Activated naive CD4-positive, alpha-beta T cell treated with anti-CD3 and anti-CD28 coated beads, Interleukin-2, amount 50 U/mL, for 24 hours (primary cell): ENCODE results near the gene METTL16.

Source experiments
- H3K27ac Mint-ChIP-seq: one replicate; pipeline ENCODE4 v1.8.0; 2021; ENCODE audit warnings: mild to moderate bottlenecking, mixed read lengths
- H3K27me3 Mint-ChIP-seq: one replicate; pipeline ENCODE4 v1.8.0; 2021; ENCODE audit warnings: mixed read lengths
- H3K36me3 Mint-ChIP-seq: one replicate; pipeline ENCODE4 v1.8.0; 2021; ENCODE audit warnings: mixed read lengths
- H3K4me1 Mint-ChIP-seq: one replicate; pipeline ENCODE4 v1.8.0; 2021; ENCODE audit warnings: mixed read lengths
- H3K4me3 Mint-ChIP-seq: one replicate; pipeline ENCODE4 v1.8.0; 2021; ENCODE audit warnings: mild to moderate bottlenecking, mixed read lengths
- H3K9me3 Mint-ChIP-seq: one replicate; pipeline ENCODE4 v1.8.0; 2021; ENCODE audit warnings: mixed read lengths

Gene METTL16

GRCh38 chr17:2416010-2416734 is 95.5 kb downstream of the METTL16 start:
- Mint-ChIP-seq H3K4me1 (peaks cover 8% of the 10 kb centered on the region), H3K27ac (no peak overlapping the region), H3K4me3 (no peak overlapping the region), H3K9me3 (no peaks in the 10 kb centered on the region), H3K36me3 (peaks cover 6% of the 10 kb centered on the region), H3K27me3 (no peaks in the 10 kb centered on the region)

GRCh38 chr17:2415081-2415480 is 96.6 kb downstream of the METTL16 start:
- peaks cover 4% of the 10 kb centered on the region for H3K36me3 Mint-ChIP-seq
- H3K4me1 Mint-ChIP-seq: peaks cover 8% of the 10 kb centered on the region
- H3K4me3 Mint-ChIP-seq: no peak overlapping the region
- H3K9me3 Mint-ChIP-seq: no peaks in the 10 kb centered on the region
- no peaks in the 10 kb centered on the region for H3K27me3 Mint-ChIP-seq
- H3K27ac Mint-ChIP-seq: no peak overlapping the region

GRCh38 chr17:2414446-2415064 is 97.1 kb downstream of the METTL16 start:
- Mint-ChIP-seq H3K27ac (no peak overlapping the region), H3K36me3 (peaks cover 4% of the 10 kb centered on the region), H3K27me3 (no peaks in the 10 kb centered on the region), H3K4me3 (no peak overlapping the region), H3K4me1 (peaks cover 8% of the 10 kb centered on the region), H3K9me3 (no peaks in the 10 kb centered on the region)

- no peaks in the 10 kb centered on the region for H3K9me3 Mint-ChIP-seq
- H3K4me3 Mint-ChIP-seq: no peak overlapping the region
- H3K27me3 Mint-ChIP-seq: no peaks in the 10 kb centered on the region
- H3K4me1 Mint-ChIP-seq: peaks cover 8% of the 10 kb centered on the region
- H3K36me3 Mint-ChIP-seq: peaks cover 4% of the 10 kb centered on the region
- H3K27ac Mint-ChIP-seq: no peak overlapping the region
These were observed 99.1 kb downstream of the METTL16 start for GRCh38 chr17:2412561-2413021.

DNA sequence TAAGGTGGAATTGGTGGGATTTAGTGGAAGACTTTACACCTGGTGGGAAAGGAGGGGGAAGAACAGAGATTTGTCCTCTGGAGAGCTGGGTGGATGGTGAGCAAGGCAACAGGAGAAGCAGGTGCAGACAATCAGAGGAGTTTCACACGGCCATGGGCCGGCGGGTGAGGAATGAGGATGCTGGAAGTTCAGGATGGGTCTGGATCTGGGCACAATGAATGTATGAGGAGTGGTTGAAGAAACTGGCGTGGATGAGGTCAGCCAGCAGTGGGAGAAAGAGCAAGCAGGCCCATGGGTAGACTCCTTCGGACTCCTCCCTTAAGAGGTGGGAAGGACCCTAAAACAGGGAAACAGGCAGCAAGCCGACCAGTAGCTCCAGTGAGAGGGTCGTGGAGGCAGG is 100.7 kb downstream of the METTL16 start:
- Mint-ChIP-seq H3K27me3 (no peaks in the 10 kb centered on the region), H3K9me3 (no peaks in the 10 kb centered on the region), H3K4me1 (peaks cover 2% of the 10 kb centered on the region), H3K27ac (no peak overlapping the region), H3K36me3 (peaks cover 4% of the 10 kb centered on the region), H3K4me3 (no peak overlapping the region)

DNA sequence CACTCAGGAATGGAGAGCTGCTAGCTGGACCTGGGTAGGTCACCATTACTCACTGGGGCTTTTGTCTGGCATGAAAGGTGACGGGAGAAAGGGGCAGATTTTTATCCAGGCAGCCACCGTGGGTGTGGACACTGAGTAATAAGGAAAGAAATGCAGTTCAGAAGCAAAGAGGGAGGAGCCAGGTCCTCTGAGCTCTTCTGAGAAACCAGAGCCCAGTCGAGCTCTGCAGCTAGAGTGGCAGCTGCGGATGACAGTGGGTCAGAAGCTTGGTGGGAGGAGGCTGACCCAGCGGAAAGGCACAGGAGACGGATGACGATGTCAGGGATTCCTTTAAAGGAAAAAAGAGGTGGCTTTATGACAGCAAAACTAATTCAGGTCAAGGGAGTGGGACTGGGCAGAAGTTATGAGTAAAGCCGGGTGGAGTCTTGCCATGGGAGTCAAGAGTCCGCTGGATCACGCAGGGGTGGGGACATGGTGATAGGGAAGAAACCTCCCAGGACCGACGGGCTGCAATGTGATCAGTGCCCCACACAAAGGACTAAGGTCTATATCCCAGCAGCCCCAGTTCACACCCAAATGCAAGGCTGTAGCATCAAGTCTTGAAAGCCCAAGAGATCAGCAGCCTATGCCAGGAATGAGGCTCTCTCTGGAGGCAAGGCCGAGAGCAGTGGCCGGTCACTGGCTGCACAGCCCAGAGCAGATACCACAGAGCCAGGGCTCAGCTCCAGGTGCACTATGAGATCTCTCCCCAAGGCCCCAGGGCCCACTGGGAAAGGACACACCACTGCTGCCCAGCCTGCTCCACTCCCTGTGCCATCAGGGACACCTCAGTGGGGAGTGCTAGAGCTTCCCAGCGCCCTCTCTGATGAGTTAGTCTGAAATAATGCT is 104.5 kb downstream of the METTL16 start:
- Mint-ChIP-seq H3K36me3 (no peaks in the 10 kb centered on the region), H3K4me1 (peaks cover 17% of the 10 kb centered on the region), H3K4me3 (no peak overlapping the region), H3K27me3 (no peaks in the 10 kb centered on the region), H3K9me3 (no peaks in the 10 kb centered on the region), H3K27ac (peak overlapping the region; percentile 23)

DNA sequence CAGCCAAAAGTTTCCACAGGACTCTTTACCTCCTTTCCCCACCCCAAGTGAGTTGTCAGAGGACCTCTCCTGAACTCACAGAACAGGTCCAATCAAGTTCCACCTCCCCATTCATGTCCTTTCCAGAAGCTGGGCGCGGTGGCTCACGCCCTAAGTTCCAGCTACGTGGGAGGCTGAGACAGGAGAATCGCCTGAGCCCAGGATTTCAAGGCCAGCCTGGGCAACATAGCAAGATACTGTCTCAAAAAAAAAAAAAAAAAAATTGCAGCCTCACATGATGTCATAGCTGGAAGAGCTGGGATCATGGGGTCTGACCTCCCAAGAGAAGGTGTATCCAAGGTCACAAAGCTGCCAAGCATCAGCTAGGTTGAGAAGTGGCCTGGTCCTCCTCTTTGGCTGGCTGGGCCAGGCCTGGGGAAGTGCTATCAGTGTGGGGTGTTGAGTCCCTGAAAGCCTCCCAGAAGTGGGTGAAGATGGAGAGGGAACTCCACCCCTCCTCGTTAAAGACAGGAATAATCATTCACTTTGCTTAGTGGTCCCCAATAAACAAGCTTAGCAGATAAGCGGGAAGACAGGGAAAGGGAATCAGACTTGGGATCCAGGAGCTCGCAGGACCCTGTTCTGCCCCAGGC is 105.3 kb downstream of the METTL16 start:
- Mint-ChIP-seq H3K27ac (peak overlapping the region; percentile 23), H3K36me3 (no peaks in the 10 kb centered on the region), H3K27me3 (no peaks in the 10 kb centered on the region)

GRCh38 chr17:2405247-2405926 is 106.3 kb downstream of the METTL16 start:
- Mint-ChIP-seq H3K4me1 (peaks cover 21% of the 10 kb centered on the region), H3K9me3 (no peaks in the 10 kb centered on the region), H3K36me3 (no peaks in the 10 kb centered on the region), H3K27me3 (no peaks in the 10 kb centered on the region), H3K27ac (no peak overlapping the region), H3K4me3 (no peak overlapping the region)

More for the DNA sequence above, 105.3 kb downstream of the METTL16 start:
- H3K4me3 Mint-ChIP-seq: no peak overlapping the region
- peaks cover 21% of the 10 kb centered on the region for H3K4me1 Mint-ChIP-seq
- no peaks in the 10 kb centered on the region for H3K9me3 Mint-ChIP-seq

DNA sequence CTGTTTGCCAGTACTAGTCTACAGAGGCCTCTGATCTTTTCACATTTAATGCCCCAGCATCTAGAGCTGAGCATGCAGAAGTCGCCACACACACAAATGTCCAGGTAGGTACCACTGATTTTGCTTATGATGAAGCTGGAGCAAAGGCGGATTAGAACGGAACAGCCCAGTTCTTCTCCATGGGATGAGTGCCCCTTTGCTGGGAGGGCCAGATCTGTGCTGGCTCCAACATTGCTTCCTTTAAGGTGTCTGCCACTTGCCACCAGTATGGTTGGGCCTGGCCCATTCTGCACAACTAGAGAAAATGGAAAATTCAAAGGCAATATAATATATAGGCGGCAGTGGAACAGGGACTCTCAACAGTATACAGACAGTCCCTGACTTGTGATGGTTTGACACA is 108.6 kb downstream of the METTL16 start:
- no peaks in the 10 kb centered on the region for H3K36me3 Mint-ChIP-seq
- H3K27me3 Mint-ChIP-seq: no peaks in the 10 kb centered on the region
- no peak overlapping the region for H3K27ac Mint-ChIP-seq
- no peaks in the 10 kb centered on the region for H3K9me3 Mint-ChIP-seq
- H3K4me3 Mint-ChIP-seq: peak overlapping the region; percentile 4
- H3K4me1 Mint-ChIP-seq: peaks cover 35% of the 10 kb centered on the region

DNA sequence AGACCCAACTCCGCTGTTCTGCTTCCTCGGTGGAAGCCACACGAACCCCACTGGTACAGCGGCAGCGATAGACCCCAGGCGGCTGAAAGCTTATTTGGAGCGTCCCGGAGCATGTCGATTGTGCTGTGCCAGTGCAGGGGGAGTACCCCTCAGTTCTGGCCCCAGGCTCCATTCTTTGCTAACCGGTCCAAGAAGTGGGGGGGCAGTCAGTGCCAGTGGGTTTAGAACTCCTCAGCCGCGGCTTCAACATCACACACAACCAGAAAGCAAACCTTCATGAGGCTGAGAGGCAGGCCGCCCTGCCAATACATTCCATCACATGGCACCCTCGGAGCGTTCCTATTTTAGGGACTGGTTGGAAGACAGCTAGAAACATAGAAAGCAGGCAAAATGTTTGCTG is 109.1 kb downstream of the METTL16 start:
- Mint-ChIP-seq H3K4me3 (peak overlapping the region; percentile 78), H3K27me3 (no peaks in the 10 kb centered on the region), H3K27ac (peak overlapping the region; percentile 77), H3K36me3 (no peaks in the 10 kb centered on the region), H3K9me3 (no peaks in the 10 kb centered on the region), H3K4me1 (peaks cover 40% of the 10 kb centered on the region)

- H3K36me3 Mint-ChIP-seq: no peaks in the 10 kb centered on the region
- H3K27ac Mint-ChIP-seq: peak overlapping the region; percentile 99
- H3K9me3 Mint-ChIP-seq: no peaks in the 10 kb centered on the region
- H3K4me1 Mint-ChIP-seq: peaks cover 46% of the 10 kb centered on the region
- H3K27me3 Mint-ChIP-seq: no peaks in the 10 kb centered on the region
- H3K4me3 Mint-ChIP-seq: peak overlapping the region; percentile 96
These were observed 110.1 kb downstream of the METTL16 start for GRCh38 chr17:2401426-2402221.

GRCh38 chr17:2400877-2401425 is 110.7 kb downstream of the METTL16 start, which contains the start of gene MNT:
Gene MNT, minus strand, starts transcription at chr17:2401060. Its CDS starts 348 bp downstream, at chr17:2400712.
- H3K27me3 Mint-ChIP-seq: no peaks in the 10 kb centered on the region
- peaks cover 51% of the 10 kb centered on the region for H3K4me1 Mint-ChIP-seq
- H3K9me3 Mint-ChIP-seq: no peaks in the 10 kb centered on the region
- peak within 1 kb of the TSS; percentile 99 for H3K27ac Mint-ChIP-seq
- peak within 1 kb of the TSS; percentile 97 for H3K4me3 Mint-ChIP-seq
- H3K36me3 Mint-ChIP-seq: no peaks in the 10 kb centered on the region

- Mint-ChIP-seq H3K9me3 (no peaks in the 10 kb centered on the region), H3K4me3 (peak overlapping the region; percentile 97), H3K27ac (peak overlapping the region; percentile 99), H3K27me3 (no peaks in the 10 kb centered on the region), H3K36me3 (no peaks in the 10 kb centered on the region), H3K4me1 (peaks cover 51% of the 10 kb centered on the region)
These were observed 111.2 kb downstream of the METTL16 start for GRCh38 chr17:2400474-2400866.
